ENCODE measurements around the gene RPUSD1.

RPUSD1 gene

GRCh38 chr16:782766-783403 is 5.3 kb downstream of the RPUSD1 start:
- DNase-seq (ENCODE audit: low spot score): no peak
- TF ChIP-seq CTCF (IDR thresholded peaks at IDR 0.05): no peak
- Histone ChIP-seq H3K27ac (no peak overlapping the region), H3K4me3 (no peak overlapping the region)

GRCh38 chr16:782258-782657 is 5.9 kb downstream of the RPUSD1 start:
- Histone ChIP-seq H3K4me3 (no peak overlapping the region), H3K27ac (no peak overlapping the region)
- no peak for DNase-seq (ENCODE audit: low spot score)
- no peak for TF ChIP-seq CTCF (IDR thresholded peaks at IDR 0.05)

GRCh38 chr16:781346-782010 is 6.7 kb downstream of the RPUSD1 start:
- Histone ChIP-seq H3K4me3 (no peak overlapping the region), H3K27ac (no peak overlapping the region)
- no peak for DNase-seq (ENCODE audit: low spot score)
- TF ChIP-seq CTCF (IDR thresholded peaks at IDR 0.05): no peak

GRCh38 chr16:780296-780695 is 7.9 kb downstream of the RPUSD1 start:
- no peak for DNase-seq (ENCODE audit: low spot score)
- H3K27ac ChIP-seq: no peak overlapping the region
- no peak for TF ChIP-seq CTCF (IDR thresholded peaks at IDR 0.05)
- H3K4me3 ChIP-seq: no peak overlapping the region

- DNase-seq (ENCODE audit: low spot score): no peak
- Histone ChIP-seq H3K27ac (no peak overlapping the region), H3K4me3 (no peak overlapping the region)
- TF ChIP-seq CTCF (IDR thresholded peaks at IDR 0.05): no peak
Measured at GRCh38 chr16:779561-779960, 8.6 kb downstream of the RPUSD1 start.

- no peak overlapping the region for H3K27ac ChIP-seq
- TF ChIP-seq CTCF (IDR thresholded peaks at IDR 0.05): no peak
- H3K4me3 ChIP-seq: no peak overlapping the region
- DNase-seq (ENCODE audit: low spot score): no peak
Measured at GRCh38 chr16:778909-779527, 9.2 kb downstream of the RPUSD1 start.

GRCh38 chr16:778447-778846 is 9.7 kb downstream of the RPUSD1 start:
- TF ChIP-seq CTCF (IDR thresholded peaks at IDR 0.05): no peak
- Histone ChIP-seq H3K4me3 (no peak overlapping the region), H3K27ac (no peak overlapping the region)
- no peak for DNase-seq (ENCODE audit: low spot score)
